GM21360 (cell line): ENCODE results near the gene BICDL2.

ENCODE experiments used
- ATAC-seq: cut with Tn5 transposase; IDR thresholded peaks from one replicate; pipeline ENCODE4 v1.9.1; 2021; ENCODE audit warnings: mild to moderate bottlenecking, moderate library complexity; ENCODE audit not compliant: unreplicated experiment

Gene BICDL2

GRCh38 chr16:3012246-3012645 is 24.5 kb downstream of the BICDL2 start:
- no peak for ATAC-seq

GRCh38 chr16:3010510-3010909 is 26.2 kb downstream of the BICDL2 start:
- no peak for ATAC-seq

GRCh38 chr16:3009568-3010390 is 27.0 kb downstream of the BICDL2 start:
- no peak for ATAC-seq

GRCh38 chr16:3008690-3009037 is 28.1 kb downstream of the BICDL2 start:
- no peak for ATAC-seq

GRCh38 chr16:3007957-3008689 is 28.6 kb downstream of the BICDL2 start:
- ATAC-seq, result no peak

GRCh38 chr16:3007059-3007956 is 29.4 kb downstream of the BICDL2 start:
- ATAC-seq, result no peak

GRCh38 chr16:3004781-3005284 is 31.9 kb downstream of the BICDL2 start:
- no peak for ATAC-seq

- peak; percentile 8 for ATAC-seq
Measured at GRCh38 chr16:3004319-3004718, 32.4 kb downstream of the BICDL2 start.

- ATAC-seq, result peak; percentile 91
Measured at GRCh38 chr16:3003582-3004270, 33.0 kb downstream of the BICDL2 start.

DNA sequence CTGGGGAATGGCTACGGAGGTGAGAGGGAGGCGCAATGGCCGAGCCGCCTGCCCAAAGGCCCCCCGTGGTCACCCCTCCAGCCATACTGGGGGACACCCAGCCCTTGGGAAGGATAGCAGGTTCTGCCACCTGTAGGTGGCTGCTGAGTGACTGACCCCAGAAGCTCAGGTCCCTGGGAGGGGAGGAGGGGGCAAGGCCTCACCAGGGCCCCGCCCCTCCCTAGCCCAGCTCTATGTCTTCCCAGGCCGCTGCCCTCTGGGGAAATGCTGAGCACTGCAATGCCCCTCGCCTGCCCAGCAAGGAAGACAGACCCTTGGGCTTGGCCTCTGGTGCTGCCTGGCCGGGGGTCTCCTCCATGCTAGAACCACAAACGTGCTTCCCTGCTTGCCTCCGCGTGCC is 35.4 kb downstream of the BICDL2 start:
- no peak for ATAC-seq

DNA sequence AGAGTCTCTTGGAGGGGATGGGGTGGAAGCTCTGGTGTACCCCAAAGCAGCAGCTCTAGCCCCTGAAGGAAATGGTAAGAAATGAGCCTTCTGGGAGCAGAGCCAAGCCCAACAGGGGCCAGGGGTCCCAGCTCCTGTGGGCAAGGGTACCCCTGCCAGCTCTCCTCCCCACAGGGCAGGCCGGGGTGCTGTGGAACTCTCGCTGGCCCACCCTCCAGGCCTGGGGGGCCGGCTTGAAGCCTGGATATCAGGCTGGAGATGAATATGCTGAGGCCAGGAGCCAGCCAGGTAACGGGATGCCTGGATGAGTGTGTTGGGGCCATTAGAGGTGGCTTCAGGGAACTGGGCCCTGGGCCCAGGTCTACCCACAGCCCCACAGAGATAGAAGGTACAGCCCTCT is 36.2 kb downstream of the BICDL2 start:
- ATAC-seq, result no peak

DNA sequence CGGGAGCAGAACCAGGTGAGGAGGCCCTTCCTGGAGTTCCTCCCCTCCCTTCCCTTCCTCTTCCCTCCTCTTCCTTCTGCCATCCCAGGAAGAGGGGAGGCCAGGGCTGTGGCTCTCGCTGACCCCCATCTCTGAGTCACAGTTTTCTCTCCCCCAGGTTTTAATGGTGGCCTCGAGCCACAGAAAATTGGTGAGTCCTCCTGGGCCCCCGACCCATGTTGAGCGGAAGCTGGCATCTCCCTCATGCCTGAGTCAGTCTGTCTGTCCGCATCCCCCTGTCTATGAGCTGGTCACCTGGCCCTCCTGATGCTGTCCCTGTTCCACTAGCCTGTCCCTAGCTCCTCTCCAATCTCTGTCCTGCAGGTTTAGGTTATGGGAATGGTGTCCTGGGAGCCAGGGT is 36.8 kb downstream of the BICDL2 start:
- no peak for ATAC-seq

DNA sequence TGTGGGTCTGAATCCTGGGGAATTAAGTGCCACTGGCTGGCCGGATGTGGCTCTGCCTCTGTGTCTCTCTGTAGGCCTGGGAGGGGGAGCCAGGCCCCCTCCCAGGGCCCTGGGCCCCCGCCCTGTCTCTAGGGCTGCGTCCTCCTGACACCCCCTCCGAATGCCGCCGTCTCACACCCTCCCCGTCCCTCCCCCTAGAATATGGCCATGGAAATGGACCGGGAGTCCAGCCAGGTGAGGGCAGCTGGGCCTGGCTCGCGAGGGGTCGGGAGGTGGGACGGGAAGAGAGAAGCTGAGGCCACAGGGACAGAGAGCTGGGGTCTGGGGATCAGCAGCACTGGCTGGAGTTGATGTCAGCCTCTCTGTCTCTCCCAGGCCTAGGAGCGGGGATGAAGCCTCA is 40.4 kb downstream of the BICDL2 start:
- no peak for ATAC-seq

GRCh38 chr16:2992383-2993081 is 44.2 kb downstream of the BICDL2 start:
- no peak for ATAC-seq

GRCh38 chr16:2991566-2992261 is 45.0 kb downstream of the BICDL2 start:
- ATAC-seq, result no peak

GRCh38 chr16:2990891-2991290 is 45.9 kb downstream of the BICDL2 start:
- ATAC-seq, result no peak

- no peak for ATAC-seq
Measured at GRCh38 chr16:2988590-2989099, 48.1 kb downstream of the BICDL2 start.

- ATAC-seq, result no peak
Measured at GRCh38 chr16:2987833-2988232, 48.9 kb downstream of the BICDL2 start.

- no peak for ATAC-seq
Measured at GRCh38 chr16:2987286-2987685, 49.5 kb downstream of the BICDL2 start.
